ENCODE measurements around the gene GPR137.

Gene GPR137

DNA sequence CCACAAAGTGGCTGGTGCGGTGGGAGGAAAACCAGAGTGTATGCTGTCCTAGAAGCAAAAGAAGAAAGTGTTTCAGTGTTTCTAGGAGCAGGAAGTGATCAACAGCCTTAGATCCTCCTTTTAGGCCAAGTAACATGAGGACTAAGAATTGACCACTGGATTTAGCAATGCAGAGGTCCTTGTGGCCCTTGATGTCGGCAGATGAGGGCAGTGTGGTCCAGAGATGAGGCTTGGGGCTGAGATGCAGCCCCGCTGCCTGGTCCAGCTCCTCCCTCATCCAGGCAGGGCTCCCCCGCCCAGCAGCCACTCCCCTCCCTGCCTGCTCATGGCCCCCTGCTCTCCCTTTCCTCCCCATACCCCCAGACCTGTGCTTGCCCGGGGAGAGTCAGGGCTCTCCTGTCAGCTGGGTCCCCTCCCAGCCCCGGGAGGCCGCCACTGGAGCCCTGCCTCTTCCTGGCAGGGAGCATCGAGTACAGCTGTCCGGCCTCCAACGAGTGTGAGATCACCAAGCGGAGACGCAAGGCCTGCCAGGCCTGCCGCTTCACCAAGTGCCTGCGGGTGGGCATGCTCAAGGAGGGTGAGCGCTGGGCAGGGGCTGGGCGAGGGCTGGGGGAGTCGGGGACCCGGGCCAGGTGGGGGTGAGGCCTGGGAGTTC lies 28.0 kb downstream of the GPR137 start:
- TF ChIP-seq SIN3A (IDR thresholded peaks at IDR 0.05; ENCODE audit: borderline replicate concordance, insufficient read depth, low read length) (no peak), TAF1 (IDR thresholded peaks at IDR 0.05; ENCODE audit: borderline replicate concordance, insufficient read depth, low read length) (no peak), FOXP2 (optimal IDR thresholded peaks at IDR 0.05; ENCODE audit: borderline replicate concordance, extremely low read depth, extremely low read length, insufficient read depth) (no peak), POLR2AphosphoS5 (IDR thresholded peaks at IDR 0.05; ENCODE audit: low read depth, low read length) (no peak)
- TF ChIP-seq, protein P1, sequence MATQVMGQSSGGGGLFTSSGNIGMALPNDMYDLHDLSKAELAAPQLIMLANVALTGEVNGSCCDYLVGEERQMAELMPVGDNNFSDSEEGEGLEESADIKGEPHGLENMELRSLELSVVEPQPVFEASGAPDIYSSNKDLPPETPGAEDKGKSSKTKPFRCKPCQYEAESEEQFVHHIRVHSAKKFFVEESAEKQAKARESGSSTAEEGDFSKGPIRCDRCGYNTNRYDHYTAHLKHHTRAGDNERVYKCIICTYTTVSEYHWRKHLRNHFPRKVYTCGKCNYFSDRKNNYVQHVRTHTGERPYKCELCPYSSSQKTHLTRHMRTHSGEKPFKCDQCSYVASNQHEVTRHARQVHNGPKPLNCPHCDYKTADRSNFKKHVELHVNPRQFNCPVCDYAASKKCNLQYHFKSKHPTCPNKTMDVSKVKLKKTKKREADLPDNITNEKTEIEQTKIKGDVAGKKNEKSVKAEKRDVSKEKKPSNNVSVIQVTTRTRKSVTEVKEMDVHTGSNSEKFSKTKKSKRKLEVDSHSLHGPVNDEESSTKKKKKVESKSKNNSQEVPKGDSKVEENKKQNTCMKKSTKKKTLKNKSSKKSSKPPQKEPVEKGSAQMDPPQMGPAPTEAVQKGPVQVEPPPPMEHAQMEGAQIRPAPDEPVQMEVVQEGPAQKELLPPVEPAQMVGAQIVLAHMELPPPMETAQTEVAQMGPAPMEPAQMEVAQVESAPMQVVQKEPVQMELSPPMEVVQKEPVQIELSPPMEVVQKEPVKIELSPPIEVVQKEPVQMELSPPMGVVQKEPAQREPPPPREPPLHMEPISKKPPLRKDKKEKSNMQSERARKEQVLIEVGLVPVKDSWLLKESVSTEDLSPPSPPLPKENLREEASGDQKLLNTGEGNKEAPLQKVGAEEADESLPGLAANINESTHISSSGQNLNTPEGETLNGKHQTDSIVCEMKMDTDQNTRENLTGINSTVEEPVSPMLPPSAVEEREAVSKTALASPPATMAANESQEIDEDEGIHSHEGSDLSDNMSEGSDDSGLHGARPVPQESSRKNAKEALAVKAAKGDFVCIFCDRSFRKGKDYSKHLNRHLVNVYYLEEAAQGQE (IDR thresholded peaks at IDR 0.05; ENCODE audit: insufficient read depth in 1 of 2, low read depth in 2 of 2, low read length in 2 of 2): no peak

DNA sequence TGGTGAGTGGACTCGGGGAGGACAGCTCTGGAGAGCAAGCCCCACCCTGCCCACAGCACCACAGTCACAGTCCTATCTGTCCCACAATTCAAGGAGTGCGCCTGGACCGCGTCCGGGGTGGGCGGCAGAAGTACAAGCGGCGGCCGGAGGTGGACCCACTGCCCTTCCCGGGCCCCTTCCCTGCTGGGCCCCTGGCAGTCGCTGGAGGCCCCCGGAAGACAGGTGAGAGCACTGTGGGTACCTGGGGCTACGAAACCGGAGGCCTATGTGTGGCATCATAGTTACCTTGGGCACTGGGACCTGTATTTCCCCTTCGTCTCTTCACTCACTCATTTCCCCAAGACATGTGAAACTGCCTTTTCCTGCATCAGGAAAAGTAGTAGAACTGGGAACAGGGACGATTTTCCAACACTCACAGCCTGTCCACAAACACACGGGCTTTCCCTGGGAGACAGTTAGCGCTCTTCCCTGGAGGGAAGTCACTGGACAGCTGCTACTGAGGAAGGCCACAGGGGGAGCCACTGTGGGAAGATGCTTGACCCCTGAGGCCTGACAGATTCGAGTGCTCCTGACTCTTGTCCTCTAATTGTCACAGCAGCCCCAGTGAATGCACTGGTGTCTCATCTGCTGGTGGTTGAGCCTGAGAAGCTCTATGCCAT lies 28.6 kb downstream of the GPR137 start:
- TF ChIP-seq SIN3A (IDR thresholded peaks at IDR 0.05; ENCODE audit: borderline replicate concordance, insufficient read depth, low read length) (no peak), TAF1 (IDR thresholded peaks at IDR 0.05; ENCODE audit: borderline replicate concordance, insufficient read depth, low read length) (no peak), POLR2AphosphoS5 (IDR thresholded peaks at IDR 0.05; ENCODE audit: low read depth, low read length) (no peak), FOXP2 (optimal IDR thresholded peaks at IDR 0.05; ENCODE audit: borderline replicate concordance, extremely low read depth, extremely low read length, insufficient read depth) (no peak)
- TF ChIP-seq, protein P1 (IDR thresholded peaks at IDR 0.05; ENCODE audit: insufficient read depth in 1 of 2, low read depth in 2 of 2, low read length in 2 of 2): no peak

DNA sequence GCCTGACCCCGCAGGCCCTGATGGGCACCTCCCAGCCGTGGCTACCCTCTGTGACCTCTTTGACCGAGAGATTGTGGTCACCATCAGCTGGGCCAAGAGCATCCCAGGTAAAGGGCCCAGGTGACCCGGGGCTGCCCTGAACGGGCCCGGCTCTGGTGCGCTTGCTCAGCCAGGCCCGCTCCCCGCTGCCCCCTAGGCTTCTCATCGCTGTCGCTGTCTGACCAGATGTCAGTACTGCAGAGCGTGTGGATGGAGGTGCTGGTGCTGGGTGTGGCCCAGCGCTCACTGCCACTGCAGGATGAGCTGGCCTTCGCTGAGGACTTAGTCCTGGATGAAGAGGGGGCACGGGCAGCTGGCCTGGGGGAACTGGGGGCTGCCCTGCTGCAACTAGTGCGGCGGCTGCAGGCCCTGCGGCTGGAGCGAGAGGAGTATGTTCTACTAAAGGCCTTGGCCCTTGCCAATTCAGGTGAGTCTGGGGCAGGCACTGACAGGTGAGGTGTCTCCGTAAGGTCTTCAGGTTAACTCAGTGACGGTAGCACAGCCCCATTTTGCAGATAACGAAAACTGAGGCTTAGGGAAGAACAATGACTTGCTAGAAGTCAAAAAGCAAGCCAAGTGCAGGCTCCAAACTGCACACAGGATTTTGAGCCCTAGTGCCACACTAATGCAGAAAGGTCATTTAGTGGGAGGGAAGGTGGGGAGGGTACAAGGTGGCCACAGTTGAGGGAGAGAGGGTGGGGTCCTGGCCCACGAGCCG lies 29.3 kb downstream of the GPR137 start:
- TF ChIP-seq SIN3A (IDR thresholded peaks at IDR 0.05; ENCODE audit: borderline replicate concordance, insufficient read depth, low read length): no peak
- no peak for TF ChIP-seq TAF1 (IDR thresholded peaks at IDR 0.05; ENCODE audit: borderline replicate concordance, insufficient read depth, low read length)
- no peak for TF ChIP-seq FOXP2 (optimal IDR thresholded peaks at IDR 0.05; ENCODE audit: borderline replicate concordance, extremely low read depth, extremely low read length, insufficient read depth)
- TF ChIP-seq, protein P1 (IDR thresholded peaks at IDR 0.05; ENCODE audit: insufficient read depth in 1 of 2, low read depth in 2 of 2, low read length in 2 of 2): no peak
- no peak for TF ChIP-seq POLR2AphosphoS5 (IDR thresholded peaks at IDR 0.05; ENCODE audit: low read depth, low read length)

DNA sequence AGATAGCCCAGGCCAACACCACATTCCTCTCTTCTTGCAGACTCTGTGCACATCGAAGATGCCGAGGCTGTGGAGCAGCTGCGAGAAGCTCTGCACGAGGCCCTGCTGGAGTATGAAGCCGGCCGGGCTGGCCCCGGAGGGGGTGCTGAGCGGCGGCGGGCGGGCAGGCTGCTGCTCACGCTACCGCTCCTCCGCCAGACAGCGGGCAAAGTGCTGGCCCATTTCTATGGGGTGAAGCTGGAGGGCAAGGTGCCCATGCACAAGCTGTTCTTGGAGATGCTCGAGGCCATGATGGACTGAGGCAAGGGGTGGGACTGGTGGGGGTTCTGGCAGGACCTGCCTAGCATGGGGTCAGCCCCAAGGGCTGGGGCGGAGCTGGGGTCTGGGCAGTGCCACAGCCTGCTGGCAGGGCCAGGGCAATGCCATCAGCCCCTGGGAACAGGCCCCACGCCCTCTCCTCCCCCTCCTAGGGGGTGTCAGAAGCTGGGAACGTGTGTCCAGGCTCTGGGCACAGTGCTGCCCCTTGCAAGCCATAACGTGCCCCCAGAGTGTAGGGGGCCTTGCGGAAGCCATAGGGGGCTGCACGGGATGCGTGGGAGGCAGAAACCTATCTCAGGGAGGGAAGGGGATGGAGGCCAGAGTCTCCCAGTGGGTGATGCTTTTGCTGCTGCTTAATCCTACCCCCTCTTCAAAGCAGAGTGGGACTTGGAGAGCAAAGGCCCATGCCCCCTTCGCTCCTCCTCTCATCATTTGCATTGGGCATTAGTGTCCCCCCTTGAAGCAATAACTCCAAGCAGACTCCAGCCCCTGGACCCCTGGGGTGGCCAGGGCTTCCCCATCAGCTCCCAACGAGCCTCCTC lies 30.2 kb downstream of the GPR137 start:
- peak; percentile 13; the same call in 1 of the 2 replicates for TF ChIP-seq POLR2AphosphoS5 (IDR thresholded peaks at IDR 0.05; ENCODE audit: low read depth, low read length)
